DOHH2 (cell line): Measurements from ENCODE around the gene ZBTB5.
"Not testable (repeated sequence)": the region's sequence is repeated elsewhere in the genome, so short reads cannot be mapped to it uniquely, and the experiment has no call there.

ENCODE experiments used
- H3F3A ChIP-seq: fragments of 200-600 bp; sonication (generic), shearing (Covaris generic); 2 replicates; pipeline ENCODE4 v1.6.0; 2016; ENCODE audit warnings: antibody characterized with exemption, mild to moderate bottlenecking; ENCODE audit not compliant: control insufficient read depth, insufficient read depth
- H3K27ac ChIP-seq: fragments of 200-600 bp; sonication (generic); 2 replicates; pipeline ENCODE4 v1.5.1; 2014; ENCODE audit warnings: low read depth, mild to moderate bottlenecking, low read length, moderate library complexity
- H3K27me3 ChIP-seq: fragments of 200-600 bp; sonication (generic); 2 replicates; pipeline ENCODE4 v1.6.1; 2014; ENCODE audit warnings: mild to moderate bottlenecking, low read length, mixed read lengths; ENCODE audit not compliant: control insufficient read depth
- H3K36me3 ChIP-seq: fragments of 200-600 bp; sonication (generic); 2 replicates; pipeline ENCODE4 v1.6.1; 2014; ENCODE audit warnings: mild to moderate bottlenecking, low read length, moderate library complexity, mixed read lengths; ENCODE audit not compliant: control insufficient read depth
- H3K4me1 ChIP-seq: fragments of 200-600 bp; sonication (generic); 2 replicates; pipeline ENCODE4 v1.6.1; 2014; ENCODE audit warnings: mild to moderate bottlenecking, low read length, mixed read lengths; ENCODE audit not compliant: control insufficient read depth
- H3K4me2 ChIP-seq: fragments of 200-600 bp; sonication (generic); 2 replicates; pipeline ENCODE4 v1.6.0; 2014; ENCODE audit warnings: mild to moderate bottlenecking, low read length, moderate library complexity
- H3K4me3 ChIP-seq: fragments of 200-600 bp; sonication (generic); 2 replicates; pipeline ENCODE4 v1.5.1; 2014; ENCODE audit warnings: mild to moderate bottlenecking, low read length, mixed read lengths
- H3K79me2 ChIP-seq: fragments of 200-600 bp; sonication (generic); 2 replicates; pipeline ENCODE4 v1.6.1; 2014; ENCODE audit warnings: mild to moderate bottlenecking, low read length, mixed read lengths; ENCODE audit not compliant: control insufficient read depth
- H3K9me2 ChIP-seq: fragments of 200-600 bp; sonication (generic); replicated peaks from 2 replicates; pipeline ENCODE4 v1.6.1; 2014; ENCODE audit warnings: mild to moderate bottlenecking, low read length, mixed read lengths; ENCODE audit not compliant: control insufficient read depth
- H3K9me3 ChIP-seq: fragments of 200-600 bp; sonication (generic); 2 replicates; pipeline ENCODE4 v1.6.1; 2014; ENCODE audit warnings: antibody characterized with exemption, low read length, mixed read lengths; ENCODE audit not compliant: control insufficient read depth, insufficient read depth
- H4K20me1 ChIP-seq: fragments of 200-600 bp; sonication (generic); 2 replicates; pipeline ENCODE4 v1.6.0; 2014; ENCODE audit warnings: low read depth, mild to moderate bottlenecking, antibody characterized with exemption, low read length, moderate library complexity; ENCODE audit not compliant: control insufficient read depth, insufficient read depth
- CTCF ChIP-seq: fragments of 200-600 bp; sonication (generic); IDR thresholded peaks from one replicate; pipeline ENCODE4 v1.5.1; 2014; ENCODE audit warnings: antibody characterized with exemption, mild to moderate bottlenecking, low read depth, low read length; ENCODE audit not compliant: poor library complexity, severe bottlenecking
- EZH2phosphoT487 ChIP-seq: fragments of 200-600 bp; sonication (generic); IDR thresholded peaks from 2 replicates; pipeline ENCODE4 v1.6.1; 2017; ENCODE audit warnings: borderline replicate concordance, mild to moderate bottlenecking, antibody characterized with exemption, low read length, moderate library complexity, mixed read lengths

Gene ZBTB5

GRCh38 chr9:37465249-37466036, at the start of gene ZBTB5:
ZBTB5 (minus strand) TSS chr9:37465450; CDS start chr9:37442551, 22,899 bp downstream.
- H3K27me3 ChIP-seq: no peaks in the 10 kb centered on the region
- H3F3A ChIP-seq: peaks cover 4% of the 10 kb centered on the region; the same call in 1 of the 2 replicates
- peaks cover 34% of the 10 kb centered on the region for H3K4me1 ChIP-seq
- H3K9me3 ChIP-seq: no peaks in the 10 kb centered on the region
- no peak for TF ChIP-seq EZH2phosphoT487
- no peak for TF ChIP-seq CTCF
- H3K4me2 ChIP-seq: peak within 1 kb of the TSS; percentile 99
- H4K20me1 ChIP-seq: 0 out of 2 replicates have a peak, but pooled peaks cover 6% of the 10 kb centered on the region
- peak within 1 kb of the TSS; percentile 98 for H3K4me3 ChIP-seq
- peaks cover 14% of the 10 kb centered on the region; the same call in 1 of the 2 replicates for H3K36me3 ChIP-seq
- H3K27ac ChIP-seq: peak within 1 kb of the TSS; percentile 74
- H3K79me2 ChIP-seq: peaks cover 46% of the 10 kb centered on the region
- H3K9me2 ChIP-seq: no peaks in the 10 kb centered on the region

GRCh38 chr9:37514999-37515398, 49.7 kb upstream of the ZBTB5 start:
- Histone ChIP-seq H3K4me3 (no peak overlapping the region), H3K9me2 (no peaks in the 10 kb centered on the region), H3K27ac (no peak overlapping the region), H3F3A (peaks cover 7% of the 10 kb centered on the region; the same call in 1 of the 2 replicates), H3K4me1 (peaks cover 9% of the 10 kb centered on the region), H4K20me1 (no peaks in the 10 kb centered on the region), H3K36me3 (no peaks in the 10 kb centered on the region; the same call in 1 of the 2 replicates), H3K9me3 (no peaks in the 10 kb centered on the region), H3K79me2 (no peaks in the 10 kb centered on the region), H3K27me3 (no peaks in the 10 kb centered on the region), H3K4me2 (no peak overlapping the region)
- no peak for TF ChIP-seq EZH2phosphoT487
- no peak for TF ChIP-seq CTCF

GRCh38 chr9:37514415-37514814, 49.2 kb upstream of the ZBTB5 start:
- H3F3A ChIP-seq, H3K9me2 ChIP-seq, H3K4me2 ChIP-seq, H3K4me3 ChIP-seq, H3K27ac ChIP-seq, H3K27me3 ChIP-seq, H3K4me1 ChIP-seq, H3K9me3 ChIP-seq, H3K36me3 ChIP-seq, H4K20me1 ChIP-seq, H3K79me2 ChIP-seq: not testable (repeated sequence)

- H3K9me2 ChIP-seq: no peaks in the 10 kb centered on the region
- H3K4me3 ChIP-seq: no peak overlapping the region
- H3K4me1 ChIP-seq: peaks cover 9% of the 10 kb centered on the region
- TF ChIP-seq CTCF (no peak), EZH2phosphoT487 (no peak)
- no peak overlapping the region for H3K4me2 ChIP-seq
- no peaks in the 10 kb centered on the region for H4K20me1 ChIP-seq
- no peaks in the 10 kb centered on the region for H3K27me3 ChIP-seq
- H3K27ac ChIP-seq: no peak overlapping the region
- H3K9me3 ChIP-seq: no peaks in the 10 kb centered on the region
- H3K79me2 ChIP-seq: no peaks in the 10 kb centered on the region
- peaks cover 21% of the 10 kb centered on the region for H3K36me3 ChIP-seq
- H3F3A ChIP-seq: peaks cover 7% of the 10 kb centered on the region; the same call in 1 of the 2 replicates
Observed at GRCh38 chr9:37512437-37512836, 47.2 kb upstream of the ZBTB5 start.
